Measurements from ENCODE around the gene PADI4. TPM values are rescaled to one million over a fixed set of nuclear protein-coding genes. Genes with fewer than 3 reads are reported as not detected.

Gene PADI4
- 0.05 and 0.13 TPM in 2 replicates for total RNA-seq (2014; rRNA removed; shearing (Covaris generic))
- 0.16 TPM in 1 of 2 replicates, not detected in the other for polyA plus RNA-seq (2015; cell fraction: cytosol; rRNA removed)
- polyA plus RNA-seq (2015; cell fraction: nucleus; rRNA removed): 1.8 and 2.7 TPM in 2 replicates

DNA sequence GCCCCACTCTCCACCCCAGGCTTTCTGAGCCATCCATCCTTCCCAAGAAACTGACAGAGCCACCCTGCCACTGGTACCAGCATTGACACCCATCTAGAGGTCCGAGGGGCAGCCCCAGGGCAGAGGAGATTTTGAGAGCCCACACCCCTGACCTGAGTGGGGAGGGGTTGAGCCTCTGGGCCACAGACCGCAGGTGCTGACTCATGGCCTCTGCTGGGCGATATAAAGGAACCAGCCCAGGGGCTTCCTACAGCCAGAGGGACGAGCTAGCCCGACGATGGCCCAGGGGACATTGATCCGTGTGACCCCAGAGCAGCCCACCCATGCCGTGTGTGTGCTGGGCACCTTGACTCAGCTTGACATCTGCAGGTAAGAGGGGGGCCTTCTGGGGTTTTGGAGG, at the start of gene PADI4:
Gene PADI4 (plus strand): TSS at position 252 of the 400 bp plus-strand sequence. CDS start 26 bp downstream, at position 278.
- DNase-seq (ENCODE audit: low read depth): no peak

- no peak for DNase-seq (ENCODE audit: low read depth)
Measured at GRCh38 chr1:17258758-17259130, 49.3 kb upstream of the PADI4 start.

DNA sequence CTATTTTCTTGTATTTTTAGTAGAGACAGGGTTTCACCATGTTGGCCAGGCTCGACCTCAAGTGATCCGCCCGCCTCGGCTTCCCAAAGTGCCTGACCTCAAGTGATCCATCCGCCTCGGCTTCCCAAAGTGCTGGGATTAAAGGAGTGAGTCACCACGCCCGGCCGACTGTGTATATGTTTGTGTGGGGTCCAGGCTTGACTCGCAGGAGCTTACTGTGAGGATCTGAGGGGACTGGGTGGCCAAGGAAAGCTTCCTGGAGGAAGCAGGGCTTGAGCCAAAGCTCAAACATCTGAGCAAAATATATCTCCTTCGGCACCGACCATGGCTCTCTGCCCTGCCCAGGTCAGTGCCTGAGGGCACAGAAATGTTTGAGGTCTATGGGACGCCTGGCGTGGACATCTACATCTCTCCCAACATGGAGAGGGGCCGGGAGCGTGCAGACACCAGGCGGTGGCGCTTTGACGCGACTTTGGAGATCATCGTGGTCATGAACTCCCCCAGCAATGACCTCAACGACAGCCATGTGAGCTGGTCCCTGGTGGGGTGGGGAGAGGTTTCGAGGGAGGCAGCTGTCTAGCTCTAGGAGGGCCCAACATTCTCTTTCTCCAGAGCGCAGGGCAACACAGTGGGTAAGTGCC, 48.6 kb upstream of the PADI4 start:
- peak; percentile 70 for DNase-seq (ENCODE audit: low read depth)

- DNase-seq (ENCODE audit: low read depth): no peak
Measured at GRCh38 chr1:17260264-17260663, 47.7 kb upstream of the PADI4 start.

GRCh38 chr1:17260738-17261137, 47.3 kb upstream of the PADI4 start:
- DNase-seq (ENCODE audit: low read depth): no peak

- DNase-seq (ENCODE audit: low read depth): no peak
Measured at GRCh38 chr1:17263936-17264335, 44.1 kb upstream of the PADI4 start.

DNA sequence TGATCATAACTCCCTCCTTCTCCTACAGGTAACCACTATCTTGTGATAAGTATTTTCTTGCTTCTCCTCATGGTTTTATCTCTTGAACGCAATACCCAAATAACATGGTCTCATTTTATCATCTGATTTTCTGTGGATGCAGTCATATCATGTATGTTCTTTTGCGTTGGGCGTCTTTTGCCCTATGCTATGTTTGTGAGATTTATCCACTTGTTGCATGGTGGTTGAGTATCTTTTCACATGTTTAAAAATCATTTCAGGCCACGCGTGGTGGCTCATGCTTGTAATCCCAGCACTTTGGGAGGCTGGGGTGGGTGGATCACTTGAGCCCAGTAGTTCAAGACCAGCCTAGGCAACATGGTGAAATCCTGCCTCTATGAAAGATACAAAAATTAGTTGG, 43.5 kb upstream of the PADI4 start:
- no peak for DNase-seq (ENCODE audit: low read depth)

DNA sequence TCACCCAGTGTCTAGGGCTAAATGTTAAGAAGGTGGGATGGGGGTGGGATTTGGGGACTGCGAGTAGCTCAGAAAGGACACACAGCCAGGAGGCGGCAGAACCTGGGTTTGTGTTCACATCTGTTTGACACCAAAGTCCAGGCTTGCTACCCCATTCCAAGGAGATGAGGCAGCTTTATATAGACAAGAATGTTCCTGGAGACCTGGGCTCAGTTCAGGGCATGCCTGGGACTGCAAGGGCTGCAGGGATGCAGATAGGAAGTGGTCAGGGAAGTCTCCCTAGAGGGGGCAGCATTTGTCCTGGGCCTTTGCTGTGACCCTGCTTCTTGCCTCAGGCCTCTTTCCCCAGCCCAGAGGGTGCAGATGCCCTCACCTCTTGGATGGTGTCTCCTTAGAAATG, 42.8 kb upstream of the PADI4 start:
- peak; percentile 20 for DNase-seq (ENCODE audit: low read depth)

GRCh38 chr1:17265950-17266349, 42.0 kb upstream of the PADI4 start:
- no peak for DNase-seq (ENCODE audit: low read depth)

DNA sequence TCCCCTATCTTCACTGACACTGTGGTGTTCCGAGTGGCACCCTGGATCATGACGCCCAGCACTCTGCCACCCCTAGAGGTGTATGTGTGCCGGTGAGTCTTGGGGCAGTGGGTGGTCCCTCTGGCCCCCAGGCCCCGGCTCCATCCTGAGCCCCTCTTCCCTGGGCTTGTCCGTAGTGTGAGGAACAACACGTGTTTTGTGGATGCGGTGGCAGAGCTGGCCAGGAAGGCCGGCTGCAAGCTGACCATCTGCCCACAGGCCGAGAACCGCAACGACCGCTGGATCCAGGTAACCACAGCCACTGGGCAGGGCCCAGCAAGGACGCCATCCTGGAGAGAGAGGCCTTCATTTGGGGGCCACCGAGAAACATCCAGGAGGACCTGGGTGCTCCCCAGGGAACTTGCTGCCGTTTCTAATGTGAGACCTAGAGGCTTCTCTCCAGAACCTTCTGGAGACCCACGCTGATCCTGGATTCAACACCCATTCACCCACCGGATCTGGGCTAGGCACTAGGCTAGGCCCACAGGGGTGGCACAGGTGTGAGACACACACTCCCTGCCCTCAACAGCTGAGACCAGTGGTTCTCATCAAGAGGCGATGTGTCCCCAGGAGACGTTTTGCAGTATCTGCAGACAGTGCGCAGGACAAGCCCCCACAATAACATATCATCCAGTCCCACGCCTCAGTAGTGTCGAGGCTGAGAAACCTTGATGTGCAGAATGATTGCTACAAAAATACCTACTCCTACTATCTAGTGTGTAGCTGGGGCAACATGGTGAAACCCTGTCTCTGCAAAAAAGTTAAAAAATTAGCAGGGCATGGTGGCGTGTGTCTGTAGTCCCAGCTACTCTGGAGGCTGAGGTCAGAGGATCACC, 36.9 kb upstream of the PADI4 start:
- no peak for DNase-seq (ENCODE audit: low read depth)

DNA sequence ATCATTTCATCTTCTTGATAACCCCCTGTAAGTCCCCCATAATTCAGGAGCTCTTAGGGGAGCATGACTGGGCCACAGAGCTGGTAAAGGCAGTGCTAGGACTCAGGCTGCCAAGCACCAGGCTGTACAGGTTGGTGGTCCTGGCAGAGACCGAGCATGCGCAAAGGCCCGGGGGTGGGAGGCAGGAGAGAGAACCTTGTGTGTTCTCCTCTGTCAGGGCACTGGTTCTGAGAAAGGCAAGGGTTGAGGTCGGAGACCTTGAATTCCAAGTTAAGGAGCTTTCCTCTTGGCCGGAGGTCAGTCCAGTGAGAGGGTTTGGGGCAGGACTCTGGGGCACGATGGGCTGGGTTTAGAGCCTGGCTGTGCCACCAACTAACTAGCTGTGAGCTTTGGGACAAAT, 35.9 kb upstream of the PADI4 start:
- no peak for DNase-seq (ENCODE audit: low read depth)

DNA sequence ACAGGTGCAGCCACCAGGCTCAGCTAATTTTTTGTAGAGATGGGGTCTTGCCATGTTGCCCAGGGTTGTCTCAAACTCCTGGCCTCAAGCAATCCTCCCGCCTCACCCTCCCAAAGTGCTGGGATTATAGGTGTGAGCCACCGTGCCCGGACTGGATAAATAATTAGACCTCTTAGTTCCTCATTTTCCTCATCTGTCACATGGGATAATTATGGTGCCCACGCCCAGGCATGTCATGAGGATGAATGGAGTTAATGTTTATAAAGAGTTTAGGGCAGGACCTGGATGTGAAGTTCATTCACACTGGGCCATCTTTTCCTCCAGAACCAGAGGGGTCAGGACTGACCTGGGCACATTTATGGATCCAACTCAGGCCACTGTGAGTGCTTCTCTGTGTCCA, 35.4 kb upstream of the PADI4 start:
- no peak for DNase-seq (ENCODE audit: low read depth)

DNA sequence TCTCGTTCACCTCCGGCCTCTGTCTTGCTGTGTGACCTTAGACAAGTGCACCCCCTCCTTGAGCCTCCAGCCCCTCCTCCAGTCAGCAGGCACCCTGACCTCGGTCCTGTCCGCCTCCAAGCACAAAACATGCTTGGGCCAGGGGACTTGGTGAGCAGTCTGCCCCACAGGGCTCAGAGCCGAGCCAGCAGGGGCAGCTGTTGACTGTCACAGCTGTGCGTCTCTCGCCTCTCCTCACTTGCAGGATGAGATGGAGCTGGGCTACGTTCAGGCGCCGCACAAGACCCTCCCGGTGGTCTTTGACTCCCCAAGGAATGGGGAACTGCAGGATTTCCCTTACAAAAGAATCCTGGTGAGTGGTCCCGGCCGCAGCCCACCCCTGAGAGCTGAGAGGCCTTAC, 34.9 kb upstream of the PADI4 start:
- no peak for DNase-seq (ENCODE audit: low read depth)

DNA sequence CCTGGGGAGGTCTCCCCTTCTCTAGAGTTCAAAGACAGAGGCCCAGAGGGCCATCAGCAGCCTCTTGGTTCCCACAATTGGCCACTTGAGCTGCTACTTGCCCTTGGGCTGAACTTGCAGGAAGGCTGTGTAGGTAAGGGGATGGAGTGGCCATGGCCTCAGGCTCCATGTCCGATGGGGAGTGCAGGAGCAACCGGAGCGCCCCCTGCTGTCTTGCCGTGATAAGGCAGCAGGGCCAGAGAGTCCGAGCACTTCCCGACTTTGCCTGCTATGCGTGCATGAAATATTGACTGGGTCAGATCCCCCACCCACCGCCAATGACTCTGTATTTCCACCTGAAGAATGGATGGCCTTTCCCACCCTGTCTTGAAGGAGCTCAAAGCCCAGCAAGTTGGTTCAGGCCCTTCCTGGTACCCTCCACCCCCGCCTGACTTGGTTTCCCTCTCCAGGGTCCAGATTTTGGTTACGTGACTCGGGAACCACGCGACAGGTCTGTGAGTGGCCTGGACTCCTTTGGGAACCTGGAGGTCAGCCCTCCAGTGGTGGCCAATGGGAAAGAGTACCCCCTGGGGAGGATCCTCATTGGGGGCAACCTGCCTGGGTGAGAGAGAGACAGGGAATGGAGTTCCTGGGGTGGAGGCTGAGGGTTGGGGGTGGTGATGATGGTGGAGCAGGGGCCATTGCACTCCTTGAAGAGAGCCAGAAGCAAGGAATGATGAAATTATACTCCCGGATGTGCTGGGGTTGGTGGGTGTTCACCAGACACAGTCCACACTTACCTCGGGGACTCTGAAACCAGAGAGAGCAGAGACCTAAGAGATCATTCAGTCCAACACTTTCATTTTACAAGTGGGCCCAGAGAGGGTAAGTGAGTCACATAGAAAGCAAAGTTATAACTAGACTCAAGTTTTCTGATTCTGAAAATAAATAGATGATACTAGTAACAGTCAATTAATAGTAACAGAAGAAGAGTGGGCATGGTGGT, 33.5 kb upstream of the PADI4 start:
- peak; percentile 66 for DNase-seq (ENCODE audit: low read depth)

GRCh38 chr1:17276568-17276967, 31.4 kb upstream of the PADI4 start:
- peak; percentile 90 for DNase-seq (ENCODE audit: low read depth)

DNA sequence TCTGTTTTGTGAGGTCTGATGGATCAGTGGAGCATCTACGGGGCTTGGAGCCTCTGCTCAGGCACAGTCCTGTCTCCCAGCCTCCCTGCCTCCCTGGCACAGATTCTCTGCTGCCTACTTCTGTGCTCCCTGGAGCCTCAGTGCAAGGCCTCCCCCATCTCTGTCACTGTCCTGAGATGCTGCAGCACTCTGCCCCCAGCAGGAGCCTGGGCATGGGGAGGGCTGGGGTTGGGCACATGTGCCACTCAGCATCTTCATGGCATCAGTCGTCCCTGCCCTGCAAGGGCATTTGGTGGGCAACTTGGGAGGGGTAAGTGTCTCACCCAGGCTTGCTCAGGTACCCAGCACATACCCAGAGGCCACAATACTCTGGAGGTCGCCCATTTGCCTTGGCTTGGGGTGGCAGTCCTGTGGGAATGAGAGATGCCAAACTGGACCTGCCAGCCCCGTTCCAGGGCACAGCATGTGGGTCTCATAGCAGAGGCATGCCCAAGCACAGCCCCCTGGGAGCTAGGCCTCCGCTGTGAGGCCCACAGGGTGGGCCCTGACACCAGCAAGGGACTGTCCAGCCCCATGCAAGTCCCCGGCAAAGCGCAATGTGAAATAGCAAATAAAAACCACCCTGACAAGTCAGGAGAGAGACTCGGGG, 30.4 kb upstream of the PADI4 start:
- no peak for DNase-seq (ENCODE audit: low read depth)

DNA sequence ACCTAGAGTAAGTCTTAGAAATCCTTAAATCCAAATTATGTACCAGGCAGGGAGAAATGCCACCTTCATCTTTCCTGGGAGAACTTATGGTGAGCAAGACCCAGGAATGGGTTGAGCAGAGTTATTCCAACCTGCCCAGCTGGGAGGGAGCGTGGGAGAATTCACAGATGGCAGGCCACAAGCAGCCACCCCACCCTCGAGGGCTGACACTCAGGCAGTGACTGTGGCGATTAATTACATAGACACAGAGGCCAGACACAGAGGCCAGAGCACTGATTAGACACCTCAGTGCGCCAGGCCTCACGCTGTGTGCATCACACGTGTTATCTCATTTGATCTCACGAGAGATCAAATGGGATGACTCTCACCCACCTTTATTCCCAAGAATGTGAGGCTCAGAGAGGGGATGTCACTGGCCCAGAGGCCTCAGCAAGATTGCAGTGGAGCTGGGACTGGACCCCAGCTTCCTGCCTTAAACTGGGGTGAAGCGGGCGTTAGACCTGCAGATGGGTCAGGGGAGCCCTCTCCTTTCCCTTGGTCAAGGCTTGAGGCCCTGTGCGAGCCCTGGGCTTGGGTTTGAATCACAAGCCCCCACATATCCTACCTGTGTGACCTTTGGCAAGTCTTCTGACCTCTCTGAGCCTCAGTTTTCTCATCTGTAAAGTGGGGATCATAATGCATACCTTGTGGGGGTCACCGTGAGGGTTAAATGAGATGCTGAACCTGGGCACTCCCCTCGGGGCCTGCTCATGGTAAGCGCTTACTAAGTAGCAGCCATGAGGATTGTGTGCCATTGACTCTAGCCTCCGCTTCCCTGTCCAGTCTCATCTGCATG, 28.8 kb upstream of the PADI4 start:
- no peak for DNase-seq (ENCODE audit: low read depth)

GRCh38 chr1:17280436-17280835, 27.6 kb upstream of the PADI4 start:
- no peak for DNase-seq (ENCODE audit: low read depth)

- no peak for DNase-seq (ENCODE audit: low read depth)
Measured at GRCh38 chr1:17280894-17281293, 27.1 kb upstream of the PADI4 start.

- DNase-seq (ENCODE audit: low read depth): no peak
Measured at GRCh38 chr1:17281775-17282181, 26.2 kb upstream of the PADI4 start.
